Measurements from ENCODE around the gene FAR2. TPM values are rescaled to one million over a fixed set of nuclear protein-coding genes. Genes with fewer than 3 reads are reported as not detected.

Gene FAR2
- total RNA-seq, 1 donor from 2014 or later, result 58.2 TPM

Other genes with a start within 250 kb of the FAR2 start
- 22.3 and 24.1 TPM in 2 replicates for gene ERGIC2, start 231.9 kb downstream of the FAR2 start, total RNA-seq

All from dermis microvascular lymphatic vessel endothelial cell (primary cell).